UCSD-AML1 (cell line): ENCODE data around the gene BIN1.

Experiments used
- DNase-seq: peaks from one replicate; lab custom pipeline; 2025; ENCODE audit not compliant: unreplicated experiment; lab: John Stamatoyannopoulos, UW

BIN1 gene

DNA sequence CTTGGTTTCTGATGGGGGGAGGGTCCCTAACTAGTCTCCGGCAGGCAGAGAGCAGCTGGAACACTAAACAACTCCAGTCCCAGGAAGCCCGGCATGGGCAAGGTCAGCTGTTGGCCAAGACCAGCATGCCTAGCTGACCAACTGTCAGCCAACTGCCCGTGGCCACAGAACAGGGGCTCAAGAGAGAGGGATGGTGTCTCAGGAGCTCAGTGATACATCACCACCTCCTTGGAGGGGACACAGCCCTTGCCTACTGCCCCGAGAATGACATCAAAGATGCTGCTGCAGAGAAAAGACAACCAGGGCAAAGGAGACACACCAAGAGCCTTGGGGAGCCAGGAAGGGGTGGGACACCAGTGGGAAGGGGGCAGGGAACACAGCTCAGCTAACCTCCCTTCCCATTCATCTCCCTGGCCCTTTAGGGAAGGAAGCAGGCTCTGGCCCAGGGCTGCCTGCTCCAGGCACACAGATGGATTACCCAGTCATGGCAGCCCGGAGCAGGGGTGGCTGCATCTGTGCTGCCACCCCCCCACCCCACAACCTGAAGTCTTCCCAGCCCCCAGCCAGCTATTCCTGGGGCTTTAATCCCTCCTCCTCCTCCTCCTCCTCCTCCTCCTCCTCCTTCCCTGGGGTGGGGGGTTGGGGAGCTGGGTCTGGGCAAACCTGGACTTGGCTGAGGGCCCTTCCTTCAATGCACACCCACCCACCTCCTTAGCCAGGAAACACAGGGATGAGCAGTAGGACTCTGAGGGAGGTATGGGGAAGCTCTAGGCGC, 1.9 kb downstream of the BIN1 start:
- no peak for DNase-seq

DNA sequence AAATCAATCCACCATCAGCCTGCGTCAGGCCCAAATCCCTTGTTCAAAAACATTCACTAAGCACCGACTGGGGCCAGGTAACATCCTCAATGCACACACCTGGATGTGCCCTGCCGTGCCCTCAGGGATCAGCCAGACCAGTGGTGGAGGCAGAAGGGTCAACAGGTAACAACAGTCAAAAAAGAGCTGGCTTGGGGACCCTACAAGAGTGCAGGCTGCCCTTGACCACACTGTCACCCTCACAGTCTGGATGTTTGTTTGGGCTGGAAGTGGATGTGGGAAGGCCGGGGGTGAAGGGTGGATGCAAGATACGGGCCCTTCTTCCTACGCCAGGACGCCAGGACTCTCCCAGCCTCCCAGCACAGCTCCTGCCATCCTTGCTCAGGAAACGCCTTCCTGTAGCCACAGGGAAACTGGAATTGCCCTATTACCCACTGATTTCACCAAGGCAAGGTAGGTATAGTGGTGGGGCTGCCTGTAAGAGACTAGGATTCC, 2.7 kb downstream of the BIN1 start:
- DNase-seq = no peak

DNA sequence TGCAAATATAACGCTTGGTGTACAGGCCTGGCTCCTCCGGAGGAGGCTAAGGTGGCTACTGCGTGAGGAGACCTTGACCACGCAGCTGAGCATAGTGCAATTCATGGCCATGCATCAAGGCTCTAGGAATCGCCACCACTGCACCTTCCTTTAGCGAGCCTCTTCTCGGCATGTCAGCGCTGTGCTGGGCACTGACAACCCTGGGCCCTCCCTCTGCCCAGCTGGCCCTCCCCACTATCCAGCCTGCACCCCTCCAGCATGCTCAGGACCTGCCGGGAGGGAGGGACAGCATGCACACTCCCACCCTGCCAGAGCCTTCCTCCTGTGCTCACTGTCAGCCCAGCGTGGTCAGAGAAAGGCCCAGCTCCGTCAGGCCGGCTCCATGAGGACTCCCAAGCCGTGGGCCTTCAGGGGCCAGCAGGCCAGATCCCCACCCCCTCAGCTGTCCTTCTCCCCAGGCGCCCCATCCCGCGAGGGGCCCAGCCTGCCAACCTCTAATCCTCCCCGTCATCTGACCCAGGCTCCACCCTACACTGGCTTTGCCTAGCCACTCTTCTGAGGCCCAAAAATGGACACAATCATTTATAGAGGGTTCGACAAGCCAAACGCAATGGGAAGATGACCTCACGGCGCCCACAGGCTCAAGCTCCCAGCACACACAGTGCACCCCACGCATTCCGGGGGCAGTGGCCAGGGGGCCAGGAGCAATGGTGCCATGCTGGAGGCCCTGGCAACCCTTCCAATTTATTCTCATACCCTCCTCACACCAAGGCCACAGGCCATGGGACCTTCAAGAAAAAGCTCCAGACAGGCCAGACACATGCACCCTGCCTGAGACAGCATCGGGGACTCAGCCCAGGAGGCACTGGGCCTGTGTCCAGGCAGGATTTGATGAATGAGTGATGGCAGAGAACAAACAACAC, 3.5 kb downstream of the BIN1 start:
- DNase-seq = no peak

DNA sequence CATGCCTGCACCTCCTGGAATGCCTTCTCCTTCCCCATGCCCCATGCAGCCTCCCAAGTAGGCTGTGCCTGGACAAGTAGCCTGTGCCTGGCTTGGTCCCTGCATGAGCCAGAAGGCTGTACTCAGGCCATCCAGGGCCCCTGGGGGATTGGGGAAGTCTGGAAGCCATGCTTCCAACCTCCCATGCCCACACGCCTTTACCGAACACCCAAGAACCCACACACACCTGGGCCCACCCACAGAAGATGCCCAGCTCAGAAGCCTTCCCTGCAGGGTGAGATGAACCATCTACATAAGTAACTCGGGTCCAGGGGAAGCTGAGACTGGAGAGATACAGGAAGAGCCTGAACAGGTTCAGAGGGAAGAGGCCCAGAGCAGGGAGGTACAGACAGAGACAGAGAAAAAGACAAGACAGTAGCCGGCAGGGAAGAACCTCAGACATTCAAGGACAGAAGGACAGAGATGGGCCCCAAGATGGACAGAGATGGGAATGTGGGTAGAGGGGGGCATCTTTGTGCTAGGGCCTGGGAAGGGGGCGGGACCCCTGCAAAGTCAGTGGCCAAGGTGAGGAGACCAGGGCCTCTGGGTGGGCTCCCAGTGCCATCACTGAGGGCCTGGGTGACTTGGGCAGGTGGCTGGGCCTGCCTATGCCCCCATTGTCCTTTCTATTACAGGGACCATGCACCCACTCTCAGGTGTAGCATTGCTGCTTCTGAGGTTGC, 4.3 kb downstream of the BIN1 start:
- DNase-seq = no peak

DNA sequence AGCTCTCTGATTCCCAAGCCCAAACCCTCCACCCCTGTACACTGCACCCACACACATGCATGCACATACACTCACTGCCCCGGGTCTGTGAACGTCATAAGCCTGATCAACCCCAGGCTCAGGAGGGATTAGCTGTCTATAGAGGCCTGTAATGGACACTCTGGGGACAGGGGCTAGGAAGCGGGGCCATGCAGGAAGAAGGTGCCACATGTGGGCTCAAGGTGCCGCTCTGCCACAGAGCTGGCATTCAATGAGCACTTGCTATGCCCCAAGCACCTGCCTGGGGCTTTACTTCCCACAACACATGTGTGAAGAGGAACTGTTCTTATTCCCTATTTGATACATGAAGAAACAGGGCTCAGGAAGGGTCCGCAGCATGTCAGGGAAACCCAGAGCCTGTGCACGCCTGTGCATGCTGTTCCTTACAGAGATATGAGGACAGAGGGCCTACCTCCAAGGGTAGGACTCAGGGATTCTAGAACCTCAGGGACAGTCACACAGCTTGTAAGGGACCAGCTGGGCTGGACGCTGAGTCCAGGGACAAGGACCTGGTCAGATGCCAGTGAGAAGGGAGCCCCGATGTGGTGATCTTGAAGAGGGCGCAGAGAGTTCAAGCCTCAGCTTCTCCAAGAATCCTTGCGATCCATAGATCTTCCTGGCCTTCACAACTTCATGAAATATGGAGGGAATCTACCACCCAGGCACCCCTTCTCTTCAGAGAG, 5.0 kb downstream of the BIN1 start:
- no peak for DNase-seq

DNA sequence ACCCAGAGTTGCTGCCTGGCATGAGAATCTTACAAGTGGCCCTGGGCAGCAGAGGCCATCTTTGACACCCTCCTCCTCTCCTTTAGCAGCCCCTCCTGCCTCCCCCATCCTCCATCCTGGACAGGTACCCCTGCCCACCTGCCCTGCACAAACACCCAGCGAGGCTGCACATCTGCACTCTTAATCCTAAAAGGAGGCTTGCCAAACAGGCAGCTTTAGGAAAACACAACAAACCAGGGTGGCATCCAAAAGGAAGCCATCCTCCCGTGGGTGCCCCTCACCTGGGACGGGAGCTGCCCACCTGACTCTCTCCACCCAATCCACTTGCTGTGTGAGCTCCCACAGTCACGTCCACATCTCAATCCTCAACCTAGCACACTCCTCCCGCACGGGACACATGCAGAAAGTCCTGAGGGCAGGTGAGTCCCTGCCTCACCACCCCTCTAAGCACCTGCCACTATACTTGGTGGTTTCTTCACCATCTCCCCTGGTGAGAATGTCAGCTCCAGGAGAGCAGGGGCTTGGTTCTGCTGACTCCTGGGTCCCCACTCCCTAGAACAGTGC, 5.8 kb downstream of the BIN1 start:
- DNase-seq = no peak

DNA sequence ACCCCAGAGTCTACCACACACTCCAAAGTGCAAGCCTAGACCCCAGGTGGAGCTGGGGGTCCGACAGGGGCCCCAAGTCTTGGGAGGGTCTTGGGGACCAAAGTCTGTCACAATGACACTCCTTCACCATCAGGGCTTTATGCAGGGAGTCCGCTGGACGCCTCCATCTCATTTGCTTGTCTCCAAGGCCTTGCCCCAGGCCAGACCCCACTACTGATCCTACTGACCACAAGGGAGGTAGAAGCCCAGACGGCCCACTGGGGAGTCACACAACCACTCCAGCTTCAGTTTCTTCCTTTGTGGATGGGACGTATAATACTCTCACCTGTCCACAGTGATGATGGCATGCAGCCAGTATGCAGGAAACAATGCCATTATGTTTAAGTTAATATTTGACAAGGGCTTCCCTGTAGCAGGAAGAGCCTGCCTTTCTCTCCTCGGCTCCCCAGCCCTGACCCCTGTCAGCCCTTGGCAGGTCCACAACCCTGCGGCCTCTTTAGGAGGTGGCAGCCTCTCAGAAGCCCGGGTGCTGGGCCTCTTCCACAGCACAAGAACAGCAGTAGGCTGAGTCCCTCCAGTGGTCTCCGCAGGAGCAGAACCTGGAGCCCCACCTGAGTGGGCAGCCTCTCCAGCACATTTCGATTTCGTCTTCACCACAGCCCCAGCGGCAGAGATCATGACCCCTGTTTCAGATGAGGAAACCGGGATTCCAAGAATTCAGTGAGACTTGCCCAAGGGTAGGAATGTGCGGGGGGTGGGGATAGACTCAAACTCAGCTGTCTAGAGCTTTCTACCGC, 6.5 kb downstream of the BIN1 start:
- no peak for DNase-seq

DNA sequence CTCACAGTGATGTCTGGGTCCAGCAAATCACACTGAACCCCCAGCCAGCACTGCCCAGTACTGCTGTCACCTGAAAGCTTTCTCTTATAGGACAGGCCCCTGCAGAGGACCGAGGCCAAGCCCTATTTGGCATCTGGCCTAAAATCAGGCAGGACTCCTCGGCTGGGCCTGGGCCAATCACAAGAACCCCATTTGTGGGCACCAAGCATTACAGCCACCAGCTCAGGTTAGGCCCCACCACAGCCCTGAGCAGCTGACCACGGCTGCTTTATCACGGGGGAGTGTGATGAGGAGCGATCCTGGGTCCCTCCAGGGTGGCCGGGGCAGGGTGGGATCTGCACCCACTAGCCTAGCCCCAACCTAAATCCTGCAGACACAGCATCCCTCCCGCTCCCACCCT, 8.2 kb downstream of the BIN1 start:
- DNase-seq = no peak

DNA sequence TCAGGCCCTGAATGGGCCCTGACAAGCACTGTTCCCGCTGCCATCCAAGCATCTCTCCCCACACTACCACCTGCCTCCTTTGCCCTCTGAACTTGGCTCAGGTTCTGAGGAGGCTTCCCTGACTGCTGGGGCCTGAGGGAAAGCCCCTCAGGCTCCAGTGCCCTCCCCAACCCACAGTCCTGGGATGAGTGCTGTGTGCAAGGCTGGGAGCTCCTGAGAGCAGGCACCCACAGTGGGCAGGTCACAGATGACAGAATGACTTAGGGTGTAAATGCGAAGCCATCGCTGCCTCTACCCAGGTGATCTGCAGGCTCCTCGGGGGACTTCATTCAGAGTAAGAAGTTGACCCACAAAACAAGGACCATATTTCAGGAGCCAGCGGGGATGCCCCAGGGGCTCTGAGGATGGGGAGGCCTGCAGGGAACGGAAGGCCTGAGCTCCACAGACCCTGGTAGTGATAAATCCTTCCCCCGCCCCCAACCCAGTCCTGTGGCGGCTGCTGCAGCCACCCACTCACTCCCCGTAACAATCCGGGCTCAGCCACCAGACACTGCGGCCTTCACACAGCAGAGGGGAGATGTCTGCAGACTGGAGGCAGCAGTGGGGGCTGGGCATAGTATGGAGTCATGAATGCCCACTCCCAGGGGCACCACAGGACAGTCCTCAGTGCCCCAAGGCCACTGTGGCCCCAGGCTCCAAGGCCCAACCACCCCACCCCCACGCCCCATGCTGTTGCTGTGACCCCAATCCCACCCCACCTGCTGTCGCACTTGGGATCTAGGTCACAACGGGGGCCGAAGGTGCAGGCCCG, 8.9 kb downstream of the BIN1 start:
- DNase-seq = no peak

DNA sequence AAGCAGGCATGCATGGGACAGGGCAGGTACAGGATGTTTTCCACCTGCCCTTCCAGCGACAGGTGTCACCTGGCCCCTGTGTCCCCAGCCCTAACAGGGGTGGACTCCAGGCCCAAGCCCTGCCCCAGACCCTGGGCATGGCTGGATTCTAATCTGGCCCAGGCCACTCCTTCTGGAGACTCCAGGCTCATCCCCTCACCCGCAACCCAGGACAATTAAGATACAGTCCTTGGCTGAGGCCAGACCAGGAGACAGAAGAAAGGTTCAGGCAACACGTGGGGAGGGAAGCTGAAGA, 9.5 kb downstream of the BIN1 start:
- DNase-seq = no peak

DNA sequence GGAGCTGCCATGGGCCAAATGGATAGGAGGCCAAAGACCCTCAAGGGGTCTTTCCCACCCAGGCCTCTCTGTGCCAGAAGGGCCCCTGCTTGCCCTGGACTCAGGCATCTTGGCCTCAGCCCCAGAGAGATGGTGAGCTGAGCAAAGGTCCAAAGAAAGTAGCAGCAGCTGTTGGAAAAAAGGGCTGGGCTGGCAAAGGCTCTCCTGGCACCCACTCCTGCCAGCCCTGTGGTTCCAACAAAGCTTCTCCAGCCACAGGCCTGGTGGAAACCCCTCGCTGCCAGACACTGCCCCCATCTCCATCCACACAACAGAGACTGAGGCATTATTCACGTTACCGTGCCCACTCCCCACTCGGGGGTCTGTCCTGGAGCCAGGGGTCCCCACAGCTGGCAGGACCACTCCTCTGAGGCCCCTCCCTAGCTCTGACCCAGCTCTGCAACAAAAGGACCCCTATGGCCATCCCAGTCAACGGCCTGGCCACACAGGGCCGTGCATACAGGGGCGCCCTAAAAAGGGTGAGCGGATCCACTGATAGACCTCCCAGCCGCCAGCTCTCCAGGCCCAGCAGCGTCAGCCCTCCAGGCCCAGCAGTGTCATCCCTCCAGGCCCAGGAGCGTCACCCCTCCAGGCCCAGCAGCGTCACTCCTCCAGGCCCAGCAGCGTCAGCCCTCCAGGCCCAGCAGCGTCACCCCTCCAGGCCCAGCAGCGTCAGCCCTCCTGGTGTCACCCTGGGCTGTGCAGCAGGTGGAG, 10.1 kb downstream of the BIN1 start:
- no peak for DNase-seq

DNA sequence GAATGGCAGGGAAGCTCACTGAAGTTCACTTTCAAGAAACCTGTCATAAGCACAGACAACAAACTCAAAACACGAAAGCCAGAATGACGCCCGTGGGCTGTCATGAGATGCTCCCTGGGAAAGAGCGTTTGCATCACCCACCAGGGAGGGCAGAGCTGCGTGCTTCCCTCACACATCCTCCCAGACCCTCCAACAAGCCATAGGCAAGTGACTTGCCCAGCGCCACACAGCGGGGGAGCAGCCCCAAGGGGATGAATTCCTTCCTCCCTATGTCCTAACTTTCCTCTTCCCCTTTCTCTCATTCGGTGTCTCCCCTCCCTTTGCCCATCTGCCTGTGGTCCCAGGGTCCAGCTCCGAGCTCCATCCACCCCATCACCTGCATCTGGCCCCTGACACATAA, 10.7 kb downstream of the BIN1 start:
- DNase-seq = no peak

DNA sequence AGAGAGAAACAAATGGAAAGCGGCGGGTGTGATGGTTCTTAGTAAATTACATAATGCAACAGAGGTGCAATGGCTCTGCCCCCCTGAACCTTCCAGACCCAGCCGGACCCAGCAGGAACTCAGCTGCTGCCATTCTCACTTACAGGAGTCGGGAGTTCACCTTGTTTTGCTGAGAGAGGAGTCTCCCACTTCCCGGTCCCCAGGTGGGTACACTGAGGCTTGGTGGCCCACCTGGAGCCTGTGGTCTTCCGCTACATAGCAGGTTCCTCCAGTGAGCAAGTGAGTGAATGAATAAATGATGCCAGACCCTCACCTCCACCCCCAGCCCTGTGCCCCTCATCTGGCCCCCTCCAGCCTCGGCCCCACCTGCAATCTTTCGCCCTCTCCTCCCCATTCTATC, 11.2 kb downstream of the BIN1 start:
- DNase-seq = no peak

DNA sequence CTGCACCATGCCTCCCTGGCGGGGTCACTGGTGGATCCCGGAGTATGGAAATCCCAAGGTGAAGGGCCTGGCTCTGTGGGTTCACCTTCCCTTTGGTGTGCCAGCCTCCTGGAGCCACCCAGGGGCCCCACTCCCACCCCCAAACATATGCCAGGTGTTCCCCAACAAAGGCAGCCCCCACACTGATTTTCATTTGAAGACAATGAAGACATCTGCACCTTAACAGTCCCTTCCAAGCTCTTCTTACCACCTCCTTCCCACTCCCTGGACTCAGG, 11.7 kb downstream of the BIN1 start:
- DNase-seq = no peak

DNA sequence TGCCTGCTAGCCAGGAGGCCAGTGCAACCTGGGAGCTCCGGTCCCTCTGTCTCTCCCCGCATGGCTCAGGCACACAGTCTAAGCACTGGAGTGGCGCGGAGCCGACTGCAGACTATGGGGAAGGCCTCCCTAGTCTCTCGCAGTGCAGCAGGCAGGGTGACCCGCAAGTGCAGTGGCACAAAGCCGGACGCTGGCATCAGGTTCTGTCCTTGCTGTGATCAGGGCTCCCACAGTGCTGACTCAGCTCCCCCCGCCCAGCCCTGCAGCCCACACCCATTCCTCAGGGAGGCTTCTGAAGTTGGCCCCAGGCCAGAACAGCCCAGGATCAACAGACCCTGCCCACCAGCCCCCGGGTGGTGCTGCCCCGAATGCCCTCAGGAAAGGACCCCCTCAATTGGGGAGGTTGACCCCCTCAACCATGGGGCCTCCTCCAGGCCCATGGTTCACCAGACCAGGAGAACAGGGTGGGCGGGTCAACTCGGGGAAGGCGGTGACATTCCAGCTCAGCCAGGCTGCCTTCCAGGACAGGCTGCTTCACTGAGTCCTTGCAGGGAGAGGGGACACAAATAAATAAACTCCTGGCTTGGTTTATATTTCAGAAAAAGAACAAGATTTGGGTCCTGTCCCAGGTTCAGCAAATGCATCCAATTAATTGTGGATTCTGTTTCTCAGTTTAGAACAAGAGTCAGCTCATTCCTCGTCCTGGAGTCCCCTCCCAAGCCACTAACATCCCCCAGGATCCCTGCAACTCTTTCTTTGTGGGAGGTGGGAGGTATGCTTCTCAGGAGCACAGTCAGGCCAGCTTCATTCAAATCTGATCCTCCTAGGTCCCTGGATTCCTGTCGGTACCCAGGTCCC, 12.2 kb downstream of the BIN1 start:
- DNase-seq = no peak

DNA sequence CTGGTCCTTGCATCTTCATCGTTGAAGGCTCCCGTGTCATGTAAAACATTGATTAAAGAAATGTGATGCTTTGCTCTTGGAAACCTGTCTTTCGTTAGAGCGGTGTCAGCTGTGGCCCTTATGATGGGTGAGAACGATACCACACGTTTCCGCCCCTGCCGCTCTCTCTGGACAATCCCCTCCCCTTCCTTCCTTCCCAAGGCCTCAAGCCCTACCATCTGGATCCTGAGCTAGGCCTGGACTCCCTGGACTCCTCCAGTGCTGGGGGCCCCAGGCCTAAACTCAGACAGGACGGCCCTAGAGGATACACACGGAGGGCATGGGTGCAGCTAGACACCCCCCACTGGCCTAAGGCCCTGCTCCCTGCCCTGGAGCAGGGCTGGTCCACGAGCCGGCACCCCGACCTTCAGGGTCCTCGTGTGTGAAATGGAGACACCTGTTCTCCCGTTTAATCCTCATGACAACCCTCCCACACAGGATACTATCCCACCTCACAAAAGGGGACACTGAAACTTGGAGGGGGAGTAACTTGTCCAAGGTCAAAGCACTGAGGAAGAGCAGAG, 13.2 kb downstream of the BIN1 start:
- peak; percentile 82 for DNase-seq

DNA sequence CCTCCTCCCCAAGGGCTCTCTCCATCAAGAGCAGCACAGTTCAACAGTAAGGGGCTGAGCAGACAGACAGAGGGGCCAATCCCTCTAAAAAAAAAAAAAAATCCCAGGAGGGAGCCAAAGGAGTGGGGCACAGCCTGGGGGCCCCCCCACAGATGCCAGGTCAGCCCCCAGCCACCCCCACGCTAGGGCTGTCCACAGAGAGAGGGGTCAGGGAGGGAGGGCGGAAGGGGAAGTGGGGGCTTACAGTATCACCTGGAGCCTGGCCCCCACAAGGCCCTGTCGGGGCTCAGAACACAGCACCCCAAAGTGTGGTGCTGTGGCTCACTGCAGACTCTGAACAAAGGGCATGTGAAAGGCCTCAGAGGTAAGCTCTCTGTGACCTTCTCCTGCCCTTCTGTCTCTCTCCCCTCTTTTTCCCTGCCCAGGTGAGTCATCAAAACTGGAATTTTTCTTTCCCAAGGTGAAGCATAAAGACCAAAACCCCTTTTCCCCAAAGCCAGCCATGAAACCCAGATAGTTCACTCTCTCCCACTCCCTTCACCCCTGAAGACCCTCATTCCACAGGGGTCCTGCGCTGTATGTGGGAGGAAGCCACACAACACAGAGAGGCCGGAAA, 13.9 kb downstream of the BIN1 start:
- no peak for DNase-seq
